Measurements from ENCODE around the gene EFNA2.

The EFNA2 gene

GRCh38 chr19:1264801-1265614 is 20.7 kb upstream of the EFNA2 start:
- no peak for TF ChIP-seq CTCF (IDR thresholded peaks at IDR 0.05)

GRCh38 chr19:1265615-1266128 is 20.0 kb upstream of the EFNA2 start:
- no peak for TF ChIP-seq CTCF (IDR thresholded peaks at IDR 0.05)

- no peak for TF ChIP-seq CTCF (IDR thresholded peaks at IDR 0.05)
These were observed 19.4 kb upstream of the EFNA2 start for GRCh38 chr19:1266129-1266915.

DNA sequence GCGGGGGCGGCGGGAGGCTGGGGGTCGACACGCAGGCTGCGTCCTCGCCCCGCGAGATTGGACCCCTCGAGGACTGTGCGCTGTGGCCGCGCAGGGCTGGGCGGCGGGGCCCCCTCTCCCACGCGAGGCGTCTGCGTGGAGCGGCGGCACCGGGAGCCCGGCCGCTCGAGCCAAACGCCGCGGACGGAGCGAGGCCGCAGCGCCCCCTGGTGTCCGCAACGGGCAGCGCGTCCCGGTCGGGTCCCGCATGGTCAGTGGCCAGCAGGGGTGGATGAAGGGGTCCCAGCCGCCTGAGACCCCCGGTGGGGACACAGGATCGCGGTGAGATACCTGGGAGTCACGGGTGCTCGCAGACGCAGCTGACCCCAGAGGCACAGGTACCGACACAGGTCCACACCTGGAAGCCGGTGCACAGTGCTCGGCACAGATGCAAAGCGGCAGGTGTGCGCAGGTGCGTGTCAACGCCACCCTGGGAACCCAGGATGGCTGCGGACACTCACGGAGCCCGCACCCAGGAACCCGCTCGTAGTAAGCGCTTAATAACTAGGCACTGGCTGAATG is 18.7 kb upstream of the EFNA2 start:
- peak; percentile 98 for TF ChIP-seq CTCF (IDR thresholded peaks at IDR 0.05)

- no peak for TF ChIP-seq CTCF (IDR thresholded peaks at IDR 0.05)
These were observed 18.0 kb upstream of the EFNA2 start for GRCh38 chr19:1267477-1268225.

DNA sequence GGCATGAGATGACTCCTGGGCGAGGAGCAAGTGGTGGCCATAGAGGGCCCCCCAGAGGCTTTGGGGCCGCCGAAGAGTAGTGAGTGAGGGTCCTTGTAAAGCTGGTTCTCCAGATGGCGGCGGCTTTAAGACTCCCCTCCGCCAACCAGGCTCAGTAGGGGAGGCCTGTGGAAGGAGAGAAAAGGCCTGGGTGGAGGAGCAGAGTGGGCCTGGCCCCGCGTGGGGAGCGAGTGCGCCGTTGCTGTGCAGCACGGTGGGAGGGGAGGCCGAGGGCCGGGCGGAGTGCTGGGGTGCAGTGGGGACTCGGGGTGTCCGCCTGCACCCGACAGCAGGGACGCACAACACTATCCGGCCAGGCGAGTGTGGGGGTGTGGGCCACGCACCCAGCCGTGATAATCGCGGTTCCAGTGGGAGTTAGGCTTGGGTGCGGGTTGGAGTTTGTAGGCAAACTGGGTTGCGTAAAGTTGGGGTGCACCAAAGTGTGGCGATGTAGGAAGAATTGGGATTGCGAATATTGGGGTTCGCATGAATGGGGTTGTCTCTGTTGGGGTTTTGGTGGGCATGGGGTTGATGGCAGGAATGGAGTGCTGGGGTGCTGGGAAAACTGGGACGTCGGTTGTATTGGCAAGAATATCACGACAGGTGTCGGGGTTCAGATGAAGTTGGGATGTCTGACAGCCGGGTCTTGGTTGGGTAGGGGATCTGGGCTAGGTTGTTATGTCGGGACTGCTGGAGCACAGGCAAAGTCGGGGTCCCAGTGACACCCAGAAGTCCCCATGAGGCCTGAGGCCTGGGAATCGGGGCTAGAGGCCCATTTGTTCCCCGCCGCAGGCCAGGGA is 17.2 kb upstream of the EFNA2 start:
- no peak for TF ChIP-seq CTCF (IDR thresholded peaks at IDR 0.05)
